ENCODE measurements around the gene MEOX1. TPM values are rescaled to one million over a fixed set of nuclear protein-coding genes. Genes with fewer than 3 reads are reported as not detected.

Gene MEOX1
- total and polyA plus RNA-seq, 2 of the 8 experiments (the other 6 are each of a cell fraction or from before 2014, with no cell fraction given): not detected

GRCh38 chr17:43690624-43691316 lies 29.0 kb upstream of the MEOX1 start (continued):
- TF ChIP-seq, protein P1, sequence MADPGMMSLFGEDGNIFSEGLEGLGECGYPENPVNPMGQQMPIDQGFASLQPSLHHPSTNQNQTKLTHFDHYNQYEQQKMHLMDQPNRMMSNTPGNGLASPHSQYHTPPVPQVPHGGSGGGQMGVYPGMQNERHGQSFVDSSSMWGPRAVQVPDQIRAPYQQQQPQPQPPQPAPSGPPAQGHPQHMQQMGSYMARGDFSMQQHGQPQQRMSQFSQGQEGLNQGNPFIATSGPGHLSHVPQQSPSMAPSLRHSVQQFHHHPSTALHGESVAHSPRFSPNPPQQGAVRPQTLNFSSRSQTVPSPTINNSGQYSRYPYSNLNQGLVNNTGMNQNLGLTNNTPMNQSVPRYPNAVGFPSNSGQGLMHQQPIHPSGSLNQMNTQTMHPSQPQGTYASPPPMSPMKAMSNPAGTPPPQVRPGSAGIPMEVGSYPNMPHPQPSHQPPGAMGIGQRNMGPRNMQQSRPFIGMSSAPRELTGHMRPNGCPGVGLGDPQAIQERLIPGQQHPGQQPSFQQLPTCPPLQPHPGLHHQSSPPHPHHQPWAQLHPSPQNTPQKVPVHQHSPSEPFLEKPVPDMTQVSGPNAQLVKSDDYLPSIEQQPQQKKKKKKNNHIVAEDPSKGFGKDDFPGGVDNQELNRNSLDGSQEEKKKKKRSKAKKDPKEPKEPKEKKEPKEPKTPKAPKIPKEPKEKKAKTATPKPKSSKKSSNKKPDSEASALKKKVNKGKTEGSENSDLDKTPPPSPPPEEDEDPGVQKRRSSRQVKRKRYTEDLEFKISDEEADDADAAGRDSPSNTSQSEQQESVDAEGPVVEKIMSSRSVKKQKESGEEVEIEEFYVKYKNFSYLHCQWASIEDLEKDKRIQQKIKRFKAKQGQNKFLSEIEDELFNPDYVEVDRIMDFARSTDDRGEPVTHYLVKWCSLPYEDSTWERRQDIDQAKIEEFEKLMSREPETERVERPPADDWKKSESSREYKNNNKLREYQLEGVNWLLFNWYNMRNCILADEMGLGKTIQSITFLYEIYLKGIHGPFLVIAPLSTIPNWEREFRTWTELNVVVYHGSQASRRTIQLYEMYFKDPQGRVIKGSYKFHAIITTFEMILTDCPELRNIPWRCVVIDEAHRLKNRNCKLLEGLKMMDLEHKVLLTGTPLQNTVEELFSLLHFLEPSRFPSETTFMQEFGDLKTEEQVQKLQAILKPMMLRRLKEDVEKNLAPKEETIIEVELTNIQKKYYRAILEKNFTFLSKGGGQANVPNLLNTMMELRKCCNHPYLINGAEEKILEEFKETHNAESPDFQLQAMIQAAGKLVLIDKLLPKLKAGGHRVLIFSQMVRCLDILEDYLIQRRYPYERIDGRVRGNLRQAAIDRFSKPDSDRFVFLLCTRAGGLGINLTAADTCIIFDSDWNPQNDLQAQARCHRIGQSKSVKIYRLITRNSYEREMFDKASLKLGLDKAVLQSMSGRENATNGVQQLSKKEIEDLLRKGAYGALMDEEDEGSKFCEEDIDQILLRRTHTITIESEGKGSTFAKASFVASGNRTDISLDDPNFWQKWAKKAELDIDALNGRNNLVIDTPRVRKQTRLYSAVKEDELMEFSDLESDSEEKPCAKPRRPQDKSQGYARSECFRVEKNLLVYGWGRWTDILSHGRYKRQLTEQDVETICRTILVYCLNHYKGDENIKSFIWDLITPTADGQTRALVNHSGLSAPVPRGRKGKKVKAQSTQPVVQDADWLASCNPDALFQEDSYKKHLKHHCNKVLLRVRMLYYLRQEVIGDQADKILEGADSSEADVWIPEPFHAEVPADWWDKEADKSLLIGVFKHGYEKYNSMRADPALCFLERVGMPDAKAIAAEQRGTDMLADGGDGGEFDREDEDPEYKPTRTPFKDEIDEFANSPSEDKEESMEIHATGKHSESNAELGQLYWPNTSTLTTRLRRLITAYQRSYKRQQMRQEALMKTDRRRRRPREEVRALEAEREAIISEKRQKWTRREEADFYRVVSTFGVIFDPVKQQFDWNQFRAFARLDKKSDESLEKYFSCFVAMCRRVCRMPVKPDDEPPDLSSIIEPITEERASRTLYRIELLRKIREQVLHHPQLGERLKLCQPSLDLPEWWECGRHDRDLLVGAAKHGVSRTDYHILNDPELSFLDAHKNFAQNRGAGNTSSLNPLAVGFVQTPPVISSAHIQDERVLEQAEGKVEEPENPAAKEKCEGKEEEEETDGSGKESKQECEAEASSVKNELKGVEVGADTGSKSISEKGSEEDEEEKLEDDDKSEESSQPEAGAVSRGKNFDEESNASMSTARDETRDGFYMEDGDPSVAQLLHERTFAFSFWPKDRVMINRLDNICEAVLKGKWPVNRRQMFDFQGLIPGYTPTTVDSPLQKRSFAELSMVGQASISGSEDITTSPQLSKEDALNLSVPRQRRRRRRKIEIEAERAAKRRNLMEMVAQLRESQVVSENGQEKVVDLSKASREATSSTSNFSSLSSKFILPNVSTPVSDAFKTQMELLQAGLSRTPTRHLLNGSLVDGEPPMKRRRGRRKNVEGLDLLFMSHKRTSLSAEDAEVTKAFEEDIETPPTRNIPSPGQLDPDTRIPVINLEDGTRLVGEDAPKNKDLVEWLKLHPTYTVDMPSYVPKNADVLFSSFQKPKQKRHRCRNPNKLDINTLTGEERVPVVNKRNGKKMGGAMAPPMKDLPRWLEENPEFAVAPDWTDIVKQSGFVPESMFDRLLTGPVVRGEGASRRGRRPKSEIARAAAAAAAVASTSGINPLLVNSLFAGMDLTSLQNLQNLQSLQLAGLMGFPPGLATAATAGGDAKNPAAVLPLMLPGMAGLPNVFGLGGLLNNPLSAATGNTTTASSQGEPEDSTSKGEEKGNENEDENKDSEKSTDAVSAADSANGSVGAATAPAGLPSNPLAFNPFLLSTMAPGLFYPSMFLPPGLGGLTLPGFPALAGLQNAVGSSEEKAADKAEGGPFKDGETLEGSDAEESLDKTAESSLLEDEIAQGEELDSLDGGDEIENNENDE (IDR thresholded peaks at IDR 0.05; ENCODE audit: insufficient replicate concordance, low read length): no peak
